PC-9 (cell line): ENCODE data around the gene KRTAP2-1.

Source experiments
- CTCF ChIP-seq: fragments of 200-600 bp; sonication (generic); conservative IDR thresholded peaks from 2 replicates; pipeline ENCODE4 v1.6.1; 2017; ENCODE audit warnings: mixed run types, antibody characterized with exemption, mild to moderate bottlenecking, moderate library complexity
- EZH2 ChIP-seq: fragments of 200-600 bp; sonication (generic); IDR thresholded peaks from 2 replicates; pipeline ENCODE4 v1.8.0; 2017; ENCODE audit warnings: antibody characterized with exemption, low read depth

- no peak for TF ChIP-seq CTCF
- no peak for TF ChIP-seq EZH2
Observed at GRCh38 chr17:41013181-41013580, 33.9 kb downstream of the KRTAP2-1 start.
